ENCODE measurements around the gene NOG.

DNA sequence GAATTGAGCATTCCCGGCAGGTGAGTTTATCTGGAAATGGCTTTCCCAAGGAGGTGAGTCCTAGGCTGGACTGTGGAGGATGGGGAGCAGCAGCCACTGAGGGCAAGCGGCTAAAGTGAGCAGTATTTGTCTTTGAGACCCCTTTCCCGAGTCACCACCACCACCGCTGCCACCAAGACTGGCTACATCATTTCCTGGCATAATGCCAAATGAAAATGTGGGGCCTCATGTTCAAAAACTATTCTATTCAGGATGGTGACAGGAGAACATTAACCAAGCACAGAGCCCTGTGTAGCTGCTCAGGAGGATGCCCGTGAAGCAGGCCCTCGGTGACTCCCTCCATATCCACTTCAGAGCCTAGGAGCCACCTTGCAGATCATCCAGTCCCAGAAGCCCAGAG is 46.0 kb downstream of the NOG start:
- TF ChIP-seq, protein P1, sequence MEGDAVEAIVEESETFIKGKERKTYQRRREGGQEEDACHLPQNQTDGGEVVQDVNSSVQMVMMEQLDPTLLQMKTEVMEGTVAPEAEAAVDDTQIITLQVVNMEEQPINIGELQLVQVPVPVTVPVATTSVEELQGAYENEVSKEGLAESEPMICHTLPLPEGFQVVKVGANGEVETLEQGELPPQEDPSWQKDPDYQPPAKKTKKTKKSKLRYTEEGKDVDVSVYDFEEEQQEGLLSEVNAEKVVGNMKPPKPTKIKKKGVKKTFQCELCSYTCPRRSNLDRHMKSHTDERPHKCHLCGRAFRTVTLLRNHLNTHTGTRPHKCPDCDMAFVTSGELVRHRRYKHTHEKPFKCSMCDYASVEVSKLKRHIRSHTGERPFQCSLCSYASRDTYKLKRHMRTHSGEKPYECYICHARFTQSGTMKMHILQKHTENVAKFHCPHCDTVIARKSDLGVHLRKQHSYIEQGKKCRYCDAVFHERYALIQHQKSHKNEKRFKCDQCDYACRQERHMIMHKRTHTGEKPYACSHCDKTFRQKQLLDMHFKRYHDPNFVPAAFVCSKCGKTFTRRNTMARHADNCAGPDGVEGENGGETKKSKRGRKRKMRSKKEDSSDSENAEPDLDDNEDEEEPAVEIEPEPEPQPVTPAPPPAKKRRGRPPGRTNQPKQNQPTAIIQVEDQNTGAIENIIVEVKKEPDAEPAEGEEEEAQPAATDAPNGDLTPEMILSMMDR (IDR thresholded peaks at IDR 0.05; ENCODE audit: low read depth, low read length, poor library complexity, severe bottlenecking), result no peak
- no peak for TF ChIP-seq EZH2phosphoT487 (IDR thresholded peaks at IDR 0.05; ENCODE audit: borderline replicate concordance, low read length)
